ENCODE measurements around the gene RAB40B. TPM values are rescaled to one million over a fixed set of nuclear protein-coding genes. Genes with fewer than 3 reads are reported as not detected.

Gene RAB40B
- total RNA-seq, 1 experiment from 2014 or later, result 22.1 TPM

- H3K27ac ChIP-seq (ENCODE audit: low read depth, low read length), result no peak overlapping the region
- H3K36me3 ChIP-seq (ENCODE audit: control insufficient read depth in 1 of 2, insufficient read depth in 2 of 2, low read length in 2 of 2), result peaks cover 37 to 42% of the 10 kb centered on the region in 2 experiments
- H3K9me2 ChIP-seq (ENCODE audit: insufficient read depth), result no peaks in the 10 kb centered on the region
- no peaks in the 10 kb centered on the region for H3K9me3 ChIP-seq (ENCODE audit: control insufficient read depth in 1 of 2, insufficient read depth in 1 of 2, low read depth in 1 of 2, low read length in 2 of 2)
- no peaks in the 10 kb centered on the region for H3K4me1 ChIP-seq (ENCODE audit: control insufficient read depth in 1 of 2, insufficient read depth in 2 of 2, low read length in 2 of 2)
- no TSS peak for BruUV-seq (replicated peaks)
- TF ChIP-seq, protein P1, sequence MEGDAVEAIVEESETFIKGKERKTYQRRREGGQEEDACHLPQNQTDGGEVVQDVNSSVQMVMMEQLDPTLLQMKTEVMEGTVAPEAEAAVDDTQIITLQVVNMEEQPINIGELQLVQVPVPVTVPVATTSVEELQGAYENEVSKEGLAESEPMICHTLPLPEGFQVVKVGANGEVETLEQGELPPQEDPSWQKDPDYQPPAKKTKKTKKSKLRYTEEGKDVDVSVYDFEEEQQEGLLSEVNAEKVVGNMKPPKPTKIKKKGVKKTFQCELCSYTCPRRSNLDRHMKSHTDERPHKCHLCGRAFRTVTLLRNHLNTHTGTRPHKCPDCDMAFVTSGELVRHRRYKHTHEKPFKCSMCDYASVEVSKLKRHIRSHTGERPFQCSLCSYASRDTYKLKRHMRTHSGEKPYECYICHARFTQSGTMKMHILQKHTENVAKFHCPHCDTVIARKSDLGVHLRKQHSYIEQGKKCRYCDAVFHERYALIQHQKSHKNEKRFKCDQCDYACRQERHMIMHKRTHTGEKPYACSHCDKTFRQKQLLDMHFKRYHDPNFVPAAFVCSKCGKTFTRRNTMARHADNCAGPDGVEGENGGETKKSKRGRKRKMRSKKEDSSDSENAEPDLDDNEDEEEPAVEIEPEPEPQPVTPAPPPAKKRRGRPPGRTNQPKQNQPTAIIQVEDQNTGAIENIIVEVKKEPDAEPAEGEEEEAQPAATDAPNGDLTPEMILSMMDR (IDR thresholded peaks at IDR 0.05 in 2 of 3, conservative IDR thresholded peaks at IDR 0.05 in 1 of 3; ENCODE audit: borderline replicate concordance in 1 of 3, insufficient read depth in 1 of 3, low read depth in 2 of 3, low read length in 2 of 3), result 0 out of 6 replicates have a peak, but pooled peaks of 2 of the 3 experiments have one; percentile 10 to 15
- peak; percentile 41; the same call in 1 of the 2 replicates for TF ChIP-seq POLR2AphosphoS5 (IDR thresholded peaks at IDR 0.05; ENCODE audit: low read depth, low read length)
- no peak for TF ChIP-seq REST (IDR thresholded peaks at IDR 0.05; ENCODE audit: low read depth)
- 0 out of 2 replicates have a peak, but pooled peaks cover 6% of the 10 kb centered on the region for H3K79me2 ChIP-seq (ENCODE audit: insufficient read depth, low read length)
- H3K4me3 ChIP-seq (replicated peaks in 1 of 2; ENCODE audit: low read depth in 1 of 2, low read length in 2 of 2), result no peak overlapping the region
- RAD21 ChIA-PET (ENCODE audit: low non-redundant PET in 1 of 2, low total read pairs in 2 of 2, uncharacterized antibody in 2 of 2, unreplicated experiment in 2 of 2), result no interaction called here
- intact Hi-C loops (cut with micrococcal nuclease), result no loop called here
- no peak overlapping the region for H3K4me2 ChIP-seq (ENCODE audit: low read length)
- no peak overlapping the region for H3K9ac ChIP-seq (ENCODE audit: low read length)
- DNase-seq (ENCODE audit: low read depth, low spot score) (no peak), ATAC-seq (peak; percentile 82)
- CTCF ChIA-PET, result no interaction called here
- POLR2A ChIA-PET, result no interaction called here
- no peaks in the 10 kb centered on the region for H4K20me1 ChIP-seq (ENCODE audit: insufficient read depth)
- H3K27me3 ChIP-seq (ENCODE audit: insufficient read depth, low read length), result no peaks in the 10 kb centered on the region
- no peak overlapping the region for H2AFZ ChIP-seq (ENCODE audit: low read depth, low read length, poor library complexity, severe bottlenecking)
These were observed 85.0 kb downstream of the RAB40B start for GRCh38 chr17:82613283-82614094.
